Activated gamma-delta T cell (primary cell): Measurements from ENCODE around the gene PABPN1.
A peak's percentile ranks its signal among the peaks of the same experiment; 100 is the strongest.
"Not testable (repeated sequence)": the region's sequence is repeated elsewhere in the genome, so short reads cannot be mapped to it uniquely, and the experiment has no call there.

Source experiments
- DNase-seq: peaks from one replicate; lab custom pipeline; 2025; lab: John Stamatoyannopoulos, UW

PABPN1 gene

DNA sequence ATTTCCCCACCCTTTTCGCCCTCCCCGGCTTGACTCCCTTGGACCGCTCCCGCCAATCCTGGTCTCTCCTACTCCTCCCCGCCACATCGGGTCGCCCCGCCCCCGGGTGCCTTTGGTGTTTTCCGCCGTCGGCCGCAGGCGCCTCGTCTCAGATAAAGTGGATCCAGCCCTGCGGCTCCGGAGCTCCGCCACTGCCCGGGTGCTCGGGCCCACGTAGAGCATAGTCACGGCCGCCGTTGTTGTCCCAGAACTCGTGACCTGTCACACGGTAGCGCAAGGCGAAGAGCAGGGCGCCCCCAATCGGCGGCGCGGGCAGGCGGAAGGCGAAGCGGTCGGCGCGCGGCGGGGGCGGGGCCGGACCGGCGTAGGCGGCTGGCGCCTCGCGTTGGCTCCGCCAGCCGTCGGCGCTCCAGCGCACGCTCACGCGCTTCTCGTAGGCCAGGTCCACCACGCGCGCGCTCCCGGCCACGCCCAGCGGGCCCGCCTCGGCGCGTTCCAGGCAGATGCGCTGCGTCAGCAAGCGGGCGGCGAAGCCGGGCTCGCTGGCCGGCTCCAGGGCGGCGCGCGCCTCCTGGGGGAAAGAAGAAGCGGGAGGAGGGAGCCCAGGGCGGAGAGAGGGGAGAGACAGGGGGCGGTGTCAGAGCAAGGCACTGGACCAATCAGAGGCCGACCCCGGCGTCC lies 19.8 kb upstream of the PABPN1 start:
- peak; percentile 97 for DNase-seq

GRCh38 chr14:23301969-23302289 lies 19.3 kb upstream of the PABPN1 start:
- peak; percentile 67 for DNase-seq

DNA sequence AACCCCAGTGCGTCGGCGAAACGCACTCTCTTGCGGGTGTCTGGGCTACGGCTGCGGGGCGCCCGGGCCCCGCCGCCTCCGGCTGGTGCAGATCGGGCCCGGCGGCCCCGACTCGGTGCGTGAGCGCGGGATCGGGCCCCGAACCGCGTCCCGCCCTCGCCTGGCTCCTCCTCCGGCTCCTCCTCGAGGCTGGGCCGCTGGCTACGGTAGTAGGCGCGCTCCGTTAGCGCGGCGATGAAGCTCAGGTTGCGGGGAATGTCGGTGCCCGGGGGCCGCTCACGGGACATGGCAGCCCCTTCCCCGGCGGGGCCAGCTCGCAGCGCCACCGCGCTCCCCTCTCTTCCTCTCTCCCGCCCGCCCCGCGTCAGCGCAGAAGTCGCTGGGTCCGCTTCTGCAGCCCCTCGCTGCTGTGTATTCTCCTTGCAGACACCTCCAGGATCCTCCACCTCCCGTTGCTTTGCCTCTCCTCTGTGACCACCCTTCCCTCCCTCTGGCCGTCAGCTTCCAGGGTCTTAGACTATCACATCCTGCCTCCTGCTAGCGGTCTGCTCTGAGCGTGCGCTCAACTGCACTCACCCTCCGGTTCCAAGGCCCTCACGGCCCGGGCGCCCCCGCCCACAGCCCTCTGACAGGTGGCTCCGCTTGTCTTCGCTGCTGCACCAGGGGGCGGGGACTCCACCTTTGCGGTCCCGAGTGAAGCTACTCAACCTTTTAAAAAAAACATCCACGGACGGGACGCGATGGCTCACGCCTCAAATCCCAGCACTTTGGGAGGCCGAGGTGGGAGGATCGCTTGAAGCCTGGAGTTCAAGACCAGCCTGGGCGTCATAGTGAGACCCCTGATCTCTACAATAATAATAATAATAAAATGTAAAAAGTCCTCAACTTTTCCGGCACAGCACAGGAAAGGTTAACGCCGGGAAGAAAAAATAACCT lies 18.7 kb upstream of the PABPN1 start, which contains the start of gene PPP1R3E:
Gene PPP1R3E (minus strand): TSS at position 570 of the 936 bp plus-strand sequence. CDS start 283 bp downstream, at position 287.
- peak; percentile 62 for DNase-seq

DNA sequence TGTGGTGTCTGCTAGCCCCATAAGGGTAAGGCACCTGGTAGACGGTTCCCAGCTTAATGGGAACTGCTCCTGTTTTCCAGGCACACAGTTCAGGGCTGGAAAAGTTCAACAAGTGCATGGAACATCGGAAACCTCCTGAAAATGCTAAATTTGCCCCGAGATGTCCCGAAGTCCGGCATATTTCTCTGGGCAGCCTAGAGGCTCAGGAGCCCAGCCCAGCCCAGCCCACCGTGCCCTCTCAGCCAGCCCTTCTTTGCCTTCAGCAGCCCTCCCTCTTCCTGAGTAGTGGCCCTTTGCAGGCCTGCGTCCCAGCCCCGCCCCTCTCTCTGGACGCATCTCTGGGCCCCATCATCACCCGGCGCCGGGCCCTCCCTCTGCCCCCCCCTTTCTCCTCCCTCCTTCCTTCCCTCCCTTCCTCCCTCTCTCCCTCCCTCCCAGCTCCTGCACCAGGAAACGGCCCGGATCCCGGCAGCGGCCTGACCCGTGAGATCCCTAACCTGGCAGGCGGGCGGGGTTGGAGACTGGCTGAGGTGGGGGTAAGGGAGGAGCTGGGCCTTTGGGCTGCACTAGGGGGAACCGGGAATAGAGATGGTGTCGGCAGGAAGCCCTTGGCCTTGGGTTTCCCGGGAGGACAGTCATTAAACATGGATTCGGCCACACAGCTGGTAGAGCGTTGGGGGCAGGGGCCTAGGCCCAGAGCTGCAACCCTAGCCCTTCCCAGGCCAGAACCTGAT lies 14.7 kb upstream of the PABPN1 start, which contains the start of gene BCL2L2:
Gene BCL2L2 (plus strand): TSS at position 422 of the 734 bp plus-strand sequence. CDS start 935 bp downstream, outside the sequence.
- no peak for DNase-seq

DNA sequence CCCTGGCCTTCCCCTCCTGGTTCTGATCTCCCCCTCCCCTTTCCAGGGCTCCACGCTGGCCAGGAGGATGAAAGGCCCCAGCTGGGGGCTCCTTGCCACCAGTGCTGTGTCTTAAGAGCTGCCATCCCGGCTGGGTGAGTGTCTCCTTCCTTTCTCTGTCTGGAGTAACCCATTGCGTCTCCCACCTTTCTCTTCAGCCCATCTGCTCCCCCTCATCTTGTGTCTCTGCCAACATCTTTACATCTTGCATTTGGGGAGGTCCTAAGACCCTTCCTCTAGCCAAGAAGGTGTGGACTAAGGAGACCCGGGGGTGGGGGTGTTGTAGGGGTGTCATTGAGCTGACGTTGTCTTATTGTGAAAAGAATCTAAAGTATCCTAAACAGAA lies 14.1 kb upstream of the PABPN1 start:
- DNase-seq = no peak

GRCh38 chr14:23307687-23308644 lies 13.3 kb upstream of the PABPN1 start:
- no peak for DNase-seq

DNA sequence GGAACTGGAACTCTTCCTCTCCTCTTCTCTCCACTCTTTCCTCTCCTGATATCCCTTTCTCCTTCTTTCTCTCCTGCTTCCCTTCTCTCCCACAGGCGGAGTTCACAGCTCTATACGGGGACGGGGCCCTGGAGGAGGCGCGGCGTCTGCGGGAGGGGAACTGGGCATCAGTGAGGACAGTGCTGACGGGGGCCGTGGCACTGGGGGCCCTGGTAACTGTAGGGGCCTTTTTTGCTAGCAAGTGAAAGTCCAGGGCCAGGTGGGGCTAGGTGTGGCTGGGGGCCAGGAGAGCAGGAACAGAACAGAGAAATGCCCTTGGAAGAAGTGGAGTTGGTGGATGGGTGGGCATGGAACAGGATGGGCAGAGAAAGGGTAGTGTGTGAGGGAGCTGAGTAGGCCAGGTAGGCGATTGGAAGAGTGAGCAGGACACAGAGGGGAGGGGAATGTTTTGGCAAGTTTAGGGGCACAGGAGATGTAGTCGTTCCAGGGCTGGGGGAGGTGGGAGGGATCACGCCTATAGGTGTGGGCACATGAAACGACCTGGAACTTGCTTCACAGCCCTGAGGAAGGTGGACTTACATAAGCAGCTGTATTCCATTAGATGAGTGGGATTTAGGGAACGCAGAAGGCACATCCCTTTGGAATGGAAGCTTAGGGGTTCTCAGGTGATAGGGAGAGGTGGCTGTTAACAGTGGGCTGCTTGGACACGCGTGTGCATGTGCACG lies 12.4 kb upstream of the PABPN1 start:
- no peak for DNase-seq

GRCh38 chr14:23310546-23310945 lies 10.7 kb upstream of the PABPN1 start:
- DNase-seq = no peak

DNA sequence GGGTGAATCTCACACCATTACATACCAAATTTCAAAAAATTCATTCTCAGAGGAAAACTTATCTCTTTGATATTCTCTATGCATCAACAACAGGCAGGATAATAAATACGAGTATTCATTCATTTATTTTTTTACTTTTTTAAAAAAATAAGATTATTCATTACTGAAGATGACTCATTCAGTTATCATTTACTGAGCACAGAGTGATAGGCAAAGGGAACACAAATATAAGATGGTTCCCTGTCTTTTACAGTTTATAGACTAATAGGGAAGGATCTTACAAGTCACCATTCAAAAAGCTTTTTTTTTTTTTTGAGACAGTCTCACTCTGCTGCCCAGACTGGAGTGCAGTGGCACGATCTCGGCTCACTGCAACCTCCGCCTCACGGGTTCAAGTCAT lies 5.0 kb upstream of the PABPN1 start:
- DNase-seq = no peak

DNA sequence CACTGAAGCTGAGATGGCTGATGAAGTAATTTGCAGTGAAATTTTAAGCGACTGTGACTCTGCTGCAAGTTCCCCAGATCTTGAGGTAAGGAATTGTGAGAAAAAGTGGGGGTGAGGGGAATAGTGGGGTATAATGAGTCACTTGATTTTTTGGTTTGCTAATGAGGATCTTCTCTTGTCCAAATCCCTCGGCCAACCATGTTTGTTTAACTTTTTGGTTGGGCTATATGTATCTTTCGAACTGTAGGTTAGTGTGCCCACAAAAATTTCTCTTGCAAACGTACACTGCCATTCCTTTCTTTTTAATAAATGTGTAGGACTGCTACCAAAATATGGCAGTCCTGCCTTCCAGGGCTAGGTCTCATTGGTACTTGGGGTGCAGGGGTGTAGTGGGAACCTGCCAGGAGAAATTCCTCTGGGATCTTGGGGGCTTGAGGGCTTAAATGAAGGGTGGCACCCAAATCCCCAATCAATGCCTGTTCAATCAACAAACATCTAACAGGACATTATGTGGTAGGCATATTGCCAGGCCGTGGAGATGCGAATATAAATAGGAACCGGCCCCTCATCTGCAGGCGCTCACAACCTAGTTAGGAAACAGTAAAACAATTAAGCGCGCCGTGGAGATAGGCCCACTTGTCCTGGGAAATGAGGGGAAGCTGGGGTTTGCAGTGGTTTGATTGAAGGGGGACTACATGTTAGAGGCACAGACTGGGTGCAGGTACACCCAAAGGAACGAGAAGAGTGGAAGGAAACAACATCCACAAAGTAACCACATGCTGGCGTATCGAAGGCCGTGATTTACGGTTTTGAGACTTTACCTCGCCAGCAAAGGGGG lies 1.3 kb upstream of the PABPN1 start:
- DNase-seq = no peak

DNA sequence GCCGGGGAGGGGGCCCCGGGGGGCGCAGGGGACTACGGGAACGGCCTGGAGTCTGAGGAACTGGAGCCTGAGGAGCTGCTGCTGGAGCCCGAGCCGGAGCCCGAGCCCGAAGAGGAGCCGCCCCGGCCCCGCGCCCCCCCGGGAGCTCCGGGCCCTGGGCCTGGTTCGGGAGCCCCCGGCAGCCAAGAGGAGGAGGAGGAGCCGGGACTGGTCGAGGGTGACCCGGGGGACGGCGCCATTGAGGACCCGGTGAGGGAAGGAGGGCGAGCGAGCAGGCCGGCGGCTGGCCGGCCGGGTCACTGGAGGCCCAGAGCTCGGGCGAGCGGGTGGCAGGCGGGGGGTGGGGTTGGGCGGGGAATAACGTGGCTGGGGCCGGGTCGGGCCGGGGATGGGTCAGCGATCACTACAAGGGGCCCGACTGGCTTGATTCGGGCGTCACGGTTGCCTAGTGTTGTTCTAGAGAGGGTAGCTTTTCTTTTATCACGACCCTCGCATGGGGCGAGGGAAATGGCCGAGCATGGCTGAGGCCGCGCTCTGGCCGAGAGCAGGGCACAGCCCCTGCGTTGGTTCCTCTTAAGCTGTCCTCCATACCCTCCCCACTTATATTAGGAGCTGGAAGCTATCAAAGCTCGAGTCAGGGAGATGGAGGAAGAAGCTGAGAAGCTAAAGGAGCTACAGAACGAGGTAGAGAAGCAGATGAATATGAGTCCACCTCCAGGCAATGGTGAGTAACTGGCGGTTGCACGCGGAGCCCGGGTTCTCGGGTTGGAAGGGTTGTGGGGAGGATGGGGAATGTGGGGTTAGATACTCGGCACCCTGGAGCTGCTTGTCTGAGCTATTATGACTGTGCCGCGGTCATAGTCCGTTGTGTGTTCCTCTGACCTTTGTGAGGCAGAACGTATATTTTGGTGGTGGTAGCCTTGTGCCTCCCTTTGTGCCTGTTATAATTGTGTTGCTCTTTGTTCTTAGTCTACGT lies 603 bp downstream of the PABPN1 start:
- DNase-seq = no peak

DNA sequence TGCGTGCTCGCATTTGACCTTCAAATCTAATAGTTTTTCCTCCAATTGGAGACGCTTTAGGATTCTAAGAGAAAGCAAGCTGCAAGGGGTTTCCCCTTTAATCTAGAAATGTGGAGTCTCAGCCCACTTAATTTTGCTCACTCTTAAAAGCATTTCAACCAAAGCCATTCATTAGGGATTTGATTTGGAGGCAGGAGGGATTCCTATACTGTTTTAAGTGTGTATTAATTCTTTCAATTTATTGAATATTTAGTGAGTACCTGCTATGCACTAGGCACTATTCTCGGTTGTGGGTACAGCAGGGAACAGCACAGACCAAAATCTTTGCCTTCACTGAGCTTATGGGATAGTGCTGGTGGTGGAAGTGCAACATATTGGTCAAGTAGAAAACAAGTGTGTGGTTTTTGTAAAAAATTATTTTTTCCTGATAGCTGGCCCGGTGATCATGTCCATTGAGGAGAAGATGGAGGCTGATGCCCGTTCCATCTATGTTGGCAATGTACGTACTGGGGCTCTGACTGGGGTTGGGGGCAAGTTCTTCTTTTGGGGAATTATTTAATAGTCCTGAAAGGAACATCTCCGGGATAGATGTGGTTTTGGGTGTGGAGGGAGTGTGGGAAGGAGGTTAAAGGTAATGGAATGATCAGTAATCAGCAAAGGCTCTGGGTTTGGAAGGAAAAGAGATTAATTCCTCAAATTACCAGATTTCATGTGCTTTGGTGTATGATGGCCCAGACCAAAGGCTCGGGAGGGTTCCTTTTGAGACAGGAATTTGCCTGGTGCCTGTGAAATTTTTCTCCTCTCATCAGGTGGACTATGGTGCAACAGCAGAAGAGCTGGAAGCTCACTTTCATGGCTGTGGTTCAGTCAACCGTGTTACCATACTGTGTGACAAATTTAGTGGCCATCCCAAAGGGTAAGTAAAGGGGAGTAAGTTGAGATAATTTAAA lies 1.6 kb downstream of the PABPN1 start:
- DNase-seq = no peak

GRCh38 chr14:23323838-23324454 lies 2.7 kb downstream of the PABPN1 start:
- no peak for DNase-seq

DNA sequence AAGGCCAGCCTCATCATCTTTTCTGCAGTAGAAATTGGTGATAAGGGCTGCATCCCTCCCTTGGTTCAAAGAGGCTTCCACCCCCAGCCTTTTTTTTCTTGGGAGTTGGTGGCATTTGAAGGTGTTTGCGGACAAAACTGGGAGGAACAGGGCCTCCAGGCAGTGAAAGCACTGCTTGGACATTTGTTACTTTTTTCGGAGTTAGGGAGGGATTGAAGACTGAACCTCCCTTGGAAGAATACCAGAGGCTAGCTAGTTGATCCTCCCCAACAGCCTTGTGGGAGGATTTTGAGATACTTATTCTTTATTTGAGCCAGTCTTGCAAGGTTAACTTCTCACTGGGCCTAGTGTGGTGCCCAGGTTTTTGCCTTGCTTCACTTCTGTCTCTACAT lies 3.2 kb downstream of the PABPN1 start:
- DNase-seq = no peak

DNA sequence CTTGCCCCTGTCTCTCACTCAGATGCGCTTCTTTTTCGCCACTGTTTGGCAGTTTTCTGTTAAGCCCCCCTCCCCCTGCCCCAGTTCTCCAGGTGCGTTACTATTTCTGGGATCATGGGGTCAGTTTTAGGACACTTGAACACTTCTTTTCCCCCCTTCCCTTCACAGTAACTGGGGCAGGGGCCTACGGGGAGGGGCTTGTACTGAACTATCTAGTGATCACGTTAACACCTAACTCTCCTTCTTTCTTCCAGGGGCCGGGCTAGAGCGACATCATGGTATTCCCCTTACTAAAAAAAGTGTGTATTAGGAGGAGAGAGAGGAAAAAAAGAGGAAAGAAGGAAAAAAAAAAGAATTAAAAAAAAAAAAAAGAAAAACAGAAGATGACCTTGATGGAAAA lies 3.7 kb downstream of the PABPN1 start:
- DNase-seq = no peak

DNA sequence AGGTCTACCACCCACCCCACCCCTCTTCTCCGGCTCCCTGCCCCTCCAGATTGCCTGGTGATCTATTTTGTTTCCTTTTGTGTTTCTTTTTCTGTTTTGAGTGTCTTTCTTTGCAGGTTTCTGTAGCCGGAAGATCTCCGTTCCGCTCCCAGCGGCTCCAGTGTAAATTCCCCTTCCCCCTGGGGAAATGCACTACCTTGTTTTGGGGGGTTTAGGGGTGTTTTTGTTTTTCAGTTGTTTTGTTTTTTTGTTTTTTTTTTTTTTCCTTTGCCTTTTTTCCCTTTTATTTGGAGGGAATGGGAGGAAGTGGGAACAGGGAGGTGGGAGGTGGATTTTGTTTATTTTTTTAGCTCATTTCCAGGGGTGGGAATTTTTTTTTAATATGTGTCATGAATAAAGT lies 4.5 kb downstream of the PABPN1 start:
- DNase-seq = not testable (repeated sequence)
